ENCODE results near the gene ANO9.
"Not testable (repeated sequence)": the region's sequence is repeated elsewhere in the genome, so short reads cannot be mapped to it uniquely, and the experiment has no call there.

ANO9 gene

GRCh38 chr11:437228-437870 is 4.5 kb downstream of the ANO9 start:
- H3K27me3 ChIP-seq (ENCODE audit: low read depth, low read length): no peaks in the 10 kb centered on the region
- H4K20me1 ChIP-seq (ENCODE audit: insufficient read depth, low read length): no peaks in the 10 kb centered on the region; the same call in 1 of the 2 replicates
- H3K4me2 ChIP-seq (ENCODE audit: low read length): no peak overlapping the region
- H2AFZ ChIP-seq (ENCODE audit: low read depth, low read length): no peak overlapping the region
- TF ChIP-seq CTCF (IDR thresholded peaks at IDR 0.05; ENCODE audit: low read depth, low read length): no peak
- TF ChIP-seq EZH2phosphoT487 (IDR thresholded peaks at IDR 0.05; ENCODE audit: low read depth): no peak
- no peaks in the 10 kb centered on the region for H3K36me3 ChIP-seq (replicated peaks; ENCODE audit: low read depth, low read length)
- no peak overlapping the region for H3K27ac ChIP-seq (ENCODE audit: low read length)
- peaks cover 5% of the 10 kb centered on the region for H3K4me1 ChIP-seq (ENCODE audit: low read length)
- H3K9me3 ChIP-seq (ENCODE audit: insufficient read depth, low read length): no peaks in the 10 kb centered on the region
- H3K4me3 ChIP-seq (ENCODE audit: low read length): no peak overlapping the region
- H3K9ac ChIP-seq (ENCODE audit: low read length): no peak overlapping the region
- no peaks in the 10 kb centered on the region for H3K79me2 ChIP-seq (ENCODE audit: low read length)

GRCh38 chr11:434999-435740 is 6.6 kb downstream of the ANO9 start:
- not testable (repeated sequence) for H3K4me3 ChIP-seq (ENCODE audit: low read length); H4K20me1 ChIP-seq (ENCODE audit: insufficient read depth, low read length); H3K79me2 ChIP-seq (ENCODE audit: low read length); H3K4me1 ChIP-seq (ENCODE audit: low read length); H3K27me3 ChIP-seq (ENCODE audit: low read depth, low read length); H3K9ac ChIP-seq (ENCODE audit: low read length); H3K27ac ChIP-seq (ENCODE audit: low read length); H3K9me3 ChIP-seq (ENCODE audit: insufficient read depth, low read length); H2AFZ ChIP-seq (ENCODE audit: low read depth, low read length); H3K36me3 ChIP-seq (replicated peaks; ENCODE audit: low read depth, low read length); H3K4me2 ChIP-seq (ENCODE audit: low read length)

- Histone ChIP-seq H3K9ac (ENCODE audit: low read length) (no peak overlapping the region), H4K20me1 (ENCODE audit: insufficient read depth, low read length) (no peaks in the 10 kb centered on the region; the same call in 1 of the 2 replicates), H3K79me2 (ENCODE audit: low read length) (no peaks in the 10 kb centered on the region), H3K4me1 (ENCODE audit: low read length) (no peaks in the 10 kb centered on the region), H3K9me3 (ENCODE audit: insufficient read depth, low read length) (no peaks in the 10 kb centered on the region), H3K27ac (ENCODE audit: low read length) (no peak overlapping the region), H3K4me3 (ENCODE audit: low read length) (no peak overlapping the region), H3K36me3 (replicated peaks; ENCODE audit: low read depth, low read length) (no peaks in the 10 kb centered on the region), H3K4me2 (ENCODE audit: low read length) (no peak overlapping the region), H3K27me3 (ENCODE audit: low read depth, low read length) (no peaks in the 10 kb centered on the region), H2AFZ (ENCODE audit: low read depth, low read length) (no peak overlapping the region)
- TF ChIP-seq EZH2phosphoT487 (IDR thresholded peaks at IDR 0.05; ENCODE audit: low read depth) (no peak), CTCF (IDR thresholded peaks at IDR 0.05; ENCODE audit: low read depth, low read length) (no peak)
Observed at GRCh38 chr11:434496-434895, 7.3 kb downstream of the ANO9 start.

- H3K27me3 ChIP-seq (ENCODE audit: low read depth, low read length): no peaks in the 10 kb centered on the region
- no peak overlapping the region for H3K4me3 ChIP-seq (ENCODE audit: low read length)
- no peaks in the 10 kb centered on the region for H3K36me3 ChIP-seq (replicated peaks; ENCODE audit: low read depth, low read length)
- H4K20me1 ChIP-seq (ENCODE audit: insufficient read depth, low read length): no peaks in the 10 kb centered on the region; the same call in 1 of the 2 replicates
- H3K79me2 ChIP-seq (ENCODE audit: low read length): no peaks in the 10 kb centered on the region
- no peaks in the 10 kb centered on the region for H3K4me1 ChIP-seq (ENCODE audit: low read length)
- H3K27ac ChIP-seq (ENCODE audit: low read length): no peak overlapping the region
- H3K9me3 ChIP-seq (ENCODE audit: insufficient read depth, low read length): no peaks in the 10 kb centered on the region
- TF ChIP-seq EZH2phosphoT487 (IDR thresholded peaks at IDR 0.05; ENCODE audit: low read depth) (no peak), CTCF (IDR thresholded peaks at IDR 0.05; ENCODE audit: low read depth, low read length) (no peak)
- H3K9ac ChIP-seq (ENCODE audit: low read length): no peak overlapping the region
- H2AFZ ChIP-seq (ENCODE audit: low read depth, low read length): no peak overlapping the region
- H3K4me2 ChIP-seq (ENCODE audit: low read length): no peak overlapping the region
Observed at GRCh38 chr11:433641-434040, 8.2 kb downstream of the ANO9 start.
